HAP-1 (cell line): ENCODE measurements around the gene TP53TG3F.
"Not testable (repeated sequence)": the region's sequence is repeated elsewhere in the genome, so short reads cannot be mapped to it uniquely, and the experiment has no call there.

ENCODE experiments used
- DNase-seq, 2 experiments: peaks; one replicate each; pipeline ENCODE4 v3.0.0-alpha.2; 2016 to 2020; ENCODE audit warnings: low spot score in 2 of 2
- H3K27me3 ChIP-seq: fragments of 250-450 bp; sonication (Bioruptor Pico); 2 replicates; pipeline ENCODE4 v1.5.1; 2020; ENCODE audit warnings: low read depth, mild to moderate bottlenecking, moderate library complexity
- H3K36me3 ChIP-seq: fragments of 250-450 bp; sonication (Bioruptor Pico); replicated peaks from 2 replicates; pipeline ENCODE4 v1.5.1; 2020; ENCODE audit warnings: mild to moderate bottlenecking
- H3K4me1 ChIP-seq: fragments of 250-450 bp; sonication (Bioruptor Pico); 2 replicates; pipeline ENCODE4 v1.5.1; 2020; ENCODE audit warnings: mild to moderate bottlenecking
- H3K4me3 ChIP-seq: fragments of 250-450 bp; sonication (Bioruptor Pico); 2 replicates; pipeline ENCODE4 v1.5.1; 2020; ENCODE audit warnings: mild to moderate bottlenecking, moderate library complexity
- H3K9me3 ChIP-seq: fragments of 250-450 bp; sonication (Bioruptor Pico); 2 replicates; pipeline ENCODE4 v1.5.1; 2020; ENCODE audit warnings: mild to moderate bottlenecking, moderate library complexity
- in situ Hi-C: fragments of 300-500 bp; cut with MboI; formaldehyde crosslinking; loops from 3 replicates; pipeline ENCODE4 v1.14.3; 2020; ENCODE audit warnings: low sequenced_read_pairs, inconsistent platforms, mixed read lengths

The TP53TG3F gene, protein sequence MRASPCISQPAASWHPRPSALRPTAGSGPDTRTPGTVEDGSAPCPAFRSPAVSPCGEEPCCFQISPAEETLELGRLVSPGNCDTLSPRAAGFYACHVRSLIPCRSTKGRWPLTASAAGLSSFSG

DNA sequence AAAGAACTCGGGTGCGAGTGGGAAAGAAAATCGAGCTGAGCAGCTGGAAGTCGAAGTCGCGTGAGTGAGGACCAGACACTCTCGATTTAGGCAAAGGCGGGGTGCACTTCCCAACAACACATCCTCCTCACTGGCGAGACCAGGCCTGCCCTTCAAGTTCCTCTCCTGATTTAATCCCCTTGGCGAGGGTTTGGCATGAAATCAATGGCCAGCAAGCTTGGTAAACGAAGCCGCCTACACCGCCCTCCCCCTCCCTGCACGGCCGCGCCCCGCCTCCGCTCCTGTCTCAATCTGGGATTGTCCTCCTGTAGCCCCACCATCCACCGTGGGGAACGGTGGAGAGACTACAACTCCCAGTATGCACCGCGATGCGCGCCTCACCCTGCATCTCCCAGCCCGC, at the start of gene TP53TG3F:
Gene TP53TG3F (plus strand): TSS at position 301 of the 400 bp plus-strand sequence. CDS start 68 bp downstream, at position 369.
- DNase-seq, H3K27me3 ChIP-seq, in situ Hi-C loops, H3K36me3 ChIP-seq, H3K4me1 ChIP-seq, H3K4me3 ChIP-seq, H3K9me3 ChIP-seq: not testable (repeated sequence)

DNA sequence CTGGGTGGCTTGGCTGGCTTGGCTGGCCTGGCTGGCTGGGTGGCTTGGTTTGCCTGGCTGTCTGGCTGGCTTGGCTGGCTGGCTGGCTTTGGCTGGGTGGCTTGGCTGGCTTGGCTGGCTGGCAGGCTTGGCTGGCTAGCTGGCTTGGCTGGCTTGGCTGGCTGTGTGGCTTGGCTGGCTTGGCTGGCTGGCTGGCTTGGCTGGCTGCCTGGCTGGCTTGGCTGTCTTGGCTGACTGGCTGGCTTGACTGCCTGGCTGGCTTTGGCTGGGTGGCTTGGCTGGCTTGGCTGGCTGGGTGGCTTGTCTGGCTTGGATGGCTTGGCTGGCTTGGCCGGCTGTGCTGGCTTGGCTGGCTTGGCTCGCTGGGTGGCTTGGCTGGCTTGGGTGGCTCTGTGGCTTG, 32.2 kb downstream of the TP53TG3F start:
- H3K4me3 ChIP-seq, DNase-seq, H3K36me3 ChIP-seq, H3K27me3 ChIP-seq, H3K9me3 ChIP-seq, H3K4me1 ChIP-seq, in situ Hi-C loops: not testable (repeated sequence)

DNA sequence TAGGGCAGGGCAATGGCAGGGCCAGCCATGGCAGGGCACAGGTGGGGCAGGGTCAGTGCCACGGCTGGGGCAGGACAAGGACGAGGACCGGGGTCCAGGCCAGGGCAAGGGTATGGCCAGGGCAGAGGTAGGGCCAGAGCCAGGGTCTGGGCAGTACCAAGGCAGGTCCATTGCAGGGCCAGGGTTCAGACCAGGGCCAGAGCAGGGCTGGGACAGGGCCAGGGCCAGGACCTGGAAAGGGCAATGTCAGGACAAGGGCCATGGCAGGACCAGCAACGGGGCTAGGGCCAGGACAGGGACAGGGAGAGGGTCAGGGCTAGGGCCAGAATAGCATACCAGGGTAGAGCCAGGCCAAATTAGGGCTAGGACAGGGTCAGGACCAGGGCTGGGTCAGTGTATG, 47.8 kb downstream of the TP53TG3F start:
- H3K36me3 ChIP-seq, DNase-seq, in situ Hi-C loops, H3K27me3 ChIP-seq, H3K4me3 ChIP-seq, H3K9me3 ChIP-seq, H3K4me1 ChIP-seq: not testable (repeated sequence)

DNA sequence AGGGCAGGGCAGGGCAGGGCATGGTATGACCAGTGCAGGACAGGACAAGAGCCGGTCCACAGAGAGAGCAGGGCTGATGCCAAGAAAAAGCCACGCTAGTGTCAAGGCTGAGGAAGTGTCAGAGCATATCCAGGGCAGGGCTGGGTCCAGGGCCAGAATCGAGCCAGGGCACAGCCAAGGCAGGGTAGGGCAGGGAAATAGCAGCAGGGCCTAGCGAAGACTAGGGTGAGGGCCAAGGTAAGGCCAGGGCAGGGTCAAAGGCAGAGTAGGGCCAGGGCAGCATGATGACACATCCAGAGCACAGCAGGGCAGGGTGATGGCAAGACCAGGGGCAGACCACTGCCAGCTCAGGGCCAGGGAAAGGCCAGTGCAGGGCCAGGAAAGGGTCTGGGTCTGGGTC, 49.7 kb downstream of the TP53TG3F start:
- H3K27me3 ChIP-seq, DNase-seq, in situ Hi-C loops, H3K4me3 ChIP-seq, H3K36me3 ChIP-seq, H3K4me1 ChIP-seq, H3K9me3 ChIP-seq: not testable (repeated sequence)

DNA sequence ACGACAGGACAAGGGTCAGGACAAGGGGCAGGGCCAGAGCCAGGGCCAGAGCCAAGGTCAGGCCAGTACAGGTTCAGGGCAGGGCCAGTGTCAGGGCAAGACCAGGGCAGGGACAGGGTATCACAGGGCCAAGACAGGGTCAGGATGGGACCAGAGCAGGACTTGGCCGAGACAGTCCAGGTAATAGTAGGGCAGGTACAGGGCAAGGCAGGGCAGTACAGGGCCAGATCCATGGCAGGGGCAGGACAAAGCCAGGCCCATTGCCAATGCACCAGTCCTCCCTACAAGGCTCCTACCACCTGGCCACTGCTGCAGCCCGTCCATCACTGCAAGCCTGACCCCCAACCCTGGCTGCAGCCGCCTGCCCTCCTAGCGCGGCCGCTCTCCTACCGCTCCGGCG, 50.5 kb downstream of the TP53TG3F start:
- DNase-seq, H3K9me3 ChIP-seq, H3K4me3 ChIP-seq, in situ Hi-C loops, H3K4me1 ChIP-seq, H3K36me3 ChIP-seq, H3K27me3 ChIP-seq: not testable (repeated sequence)
